Jurkat, Clone E6-1 (cell line): ENCODE results near the gene ACVR1B.

Experiments used
- DNase-seq: peaks from one replicate; pipeline ENCODE4 v3.0.0-alpha.2; 2011; ENCODE audit warnings: low read depth, low spot score
- H3K4me3 ChIP-seq: 2 replicates; pipeline ENCODE4 v1.5.1; 2011; ENCODE audit warnings: mild to moderate bottlenecking, low read length, control low read depth, moderate library complexity

ACVR1B gene

DNA sequence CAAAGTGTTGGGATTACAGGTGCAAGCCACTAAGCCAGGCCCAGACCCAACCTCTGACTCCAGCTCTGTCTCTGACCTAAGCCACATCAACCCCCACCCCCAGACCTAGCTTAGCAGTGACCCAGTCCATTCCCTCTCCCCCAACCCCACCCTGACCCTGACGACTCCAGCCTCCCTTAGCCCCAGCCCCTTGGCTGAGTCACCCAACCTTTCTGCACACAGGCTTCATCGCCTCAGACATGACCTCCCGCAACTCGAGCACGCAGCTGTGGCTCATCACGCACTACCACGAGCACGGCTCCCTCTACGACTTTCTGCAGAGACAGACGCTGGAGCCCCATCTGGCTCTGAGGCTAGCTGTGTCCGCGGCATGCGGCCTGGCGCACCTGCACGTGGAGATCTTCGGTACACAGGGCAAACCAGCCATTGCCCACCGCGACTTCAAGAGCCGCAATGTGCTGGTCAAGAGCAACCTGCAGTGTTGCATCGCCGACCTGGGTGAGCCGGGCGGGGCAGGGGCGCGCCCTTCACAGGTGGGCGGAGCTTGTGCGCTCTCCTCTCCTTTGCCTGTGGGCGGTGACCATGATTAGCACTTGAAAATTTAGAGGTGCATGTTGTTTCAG is 36.4 kb upstream of the ACVR1B start:
- H3K4me3 ChIP-seq, result no peak overlapping the region

DNA sequence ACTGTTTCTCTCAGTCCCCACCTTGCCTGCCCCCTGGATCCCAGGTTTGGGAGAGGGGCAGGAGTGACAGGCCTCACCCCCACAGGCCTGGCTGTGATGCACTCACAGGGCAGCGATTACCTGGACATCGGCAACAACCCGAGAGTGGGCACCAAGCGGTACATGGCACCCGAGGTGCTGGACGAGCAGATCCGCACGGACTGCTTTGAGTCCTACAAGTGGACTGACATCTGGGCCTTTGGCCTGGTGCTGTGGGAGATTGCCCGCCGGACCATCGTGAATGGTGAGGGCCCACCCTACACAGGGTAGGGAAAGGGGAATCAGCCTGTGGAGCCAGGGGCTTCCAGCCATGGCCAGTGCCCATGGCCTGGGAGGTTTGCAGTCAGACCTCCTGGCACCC is 35.5 kb upstream of the ACVR1B start:
- DNase-seq, result no peak
- H3K4me3 ChIP-seq, result no peak overlapping the region

More for the DNA sequence above, 36.4 kb upstream of the ACVR1B start:
- no peak for DNase-seq

- H3K4me3 ChIP-seq, result no peak overlapping the region
- no peak for DNase-seq
Observed at GRCh38 chr12:51917041-51917590, 34.4 kb upstream of the ACVR1B start.

- DNase-seq, result no peak
- H3K4me3 ChIP-seq, result no peak overlapping the region
Observed at GRCh38 chr12:51917746-51918453, 33.6 kb upstream of the ACVR1B start.

DNA sequence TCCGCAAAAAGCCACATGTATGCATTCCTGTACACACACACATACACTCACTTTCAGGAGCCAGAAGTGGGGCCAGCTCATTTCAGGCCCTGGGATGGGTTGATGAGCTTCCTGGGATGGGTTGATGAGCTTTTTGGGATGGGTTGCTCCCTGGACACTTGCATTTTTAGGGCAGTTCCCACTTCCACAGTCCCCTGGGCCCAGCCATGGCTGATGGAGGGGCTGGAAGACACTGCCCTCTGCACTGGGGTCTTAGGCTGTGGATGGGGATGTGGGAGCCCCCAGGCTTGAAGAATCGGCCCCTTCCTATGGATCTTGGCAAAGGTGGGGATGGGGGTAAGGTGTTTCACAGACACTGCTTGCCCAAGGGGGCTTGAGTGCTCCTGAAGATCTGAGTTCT is 31.5 kb upstream of the ACVR1B start:
- no peak overlapping the region for H3K4me3 ChIP-seq
- DNase-seq, result no peak

DNA sequence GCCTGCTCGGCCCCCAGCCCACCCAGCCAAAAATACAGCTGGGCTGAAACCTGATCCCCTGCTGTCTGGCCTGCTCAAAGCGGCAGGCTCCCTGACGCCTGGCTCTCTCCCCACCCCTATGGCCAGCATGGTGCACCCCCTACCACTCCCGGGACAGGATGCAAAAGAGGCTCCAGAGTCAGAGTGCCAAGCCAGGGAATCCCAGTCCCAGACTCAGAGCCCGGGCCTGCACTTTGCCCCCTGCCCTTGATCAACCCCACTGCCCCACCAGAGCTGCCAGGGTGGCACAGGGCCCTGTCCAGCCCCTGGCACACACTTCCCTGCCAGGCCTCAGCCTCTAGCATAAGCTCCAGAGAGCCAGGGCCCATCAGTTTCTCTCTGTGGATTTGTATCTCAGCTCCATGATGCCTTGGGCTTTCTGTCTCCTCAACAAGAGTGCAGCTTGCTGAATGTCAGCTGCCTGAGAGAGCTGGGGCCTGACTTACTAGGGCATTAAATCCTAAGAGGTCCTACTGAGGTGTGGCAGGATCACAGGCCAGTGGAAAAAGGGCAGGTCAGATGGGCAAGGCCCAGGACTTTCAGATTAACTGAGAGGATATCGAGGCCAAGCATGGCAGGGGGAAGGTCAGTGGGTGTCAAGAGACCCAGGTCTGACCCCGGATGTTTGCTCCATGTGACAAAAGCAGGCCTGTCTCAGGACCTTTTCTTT is 30.3 kb upstream of the ACVR1B start:
- no peak overlapping the region for H3K4me3 ChIP-seq
- no peak for DNase-seq

DNA sequence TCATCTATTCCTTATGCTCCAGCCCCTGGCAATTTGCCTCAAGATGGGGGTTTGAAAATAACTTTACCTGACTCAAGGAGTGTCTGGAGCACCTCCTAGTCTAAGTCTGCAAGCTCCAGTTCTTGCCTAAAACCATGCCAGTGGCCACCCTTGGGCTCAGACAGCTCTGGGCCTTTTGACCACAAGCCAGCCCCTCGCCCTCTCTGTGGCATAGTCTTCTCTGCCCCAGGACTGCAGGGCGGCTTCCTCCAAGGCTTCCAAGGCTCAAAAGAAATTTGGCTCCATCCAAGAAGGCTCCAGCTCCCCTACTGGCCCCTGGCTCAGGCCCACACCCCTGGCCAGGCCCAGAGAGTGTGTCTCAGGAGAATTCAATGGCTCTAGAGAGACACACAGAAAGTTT is 29.4 kb upstream of the ACVR1B start:
- no peak overlapping the region for H3K4me3 ChIP-seq
- DNase-seq, result no peak

DNA sequence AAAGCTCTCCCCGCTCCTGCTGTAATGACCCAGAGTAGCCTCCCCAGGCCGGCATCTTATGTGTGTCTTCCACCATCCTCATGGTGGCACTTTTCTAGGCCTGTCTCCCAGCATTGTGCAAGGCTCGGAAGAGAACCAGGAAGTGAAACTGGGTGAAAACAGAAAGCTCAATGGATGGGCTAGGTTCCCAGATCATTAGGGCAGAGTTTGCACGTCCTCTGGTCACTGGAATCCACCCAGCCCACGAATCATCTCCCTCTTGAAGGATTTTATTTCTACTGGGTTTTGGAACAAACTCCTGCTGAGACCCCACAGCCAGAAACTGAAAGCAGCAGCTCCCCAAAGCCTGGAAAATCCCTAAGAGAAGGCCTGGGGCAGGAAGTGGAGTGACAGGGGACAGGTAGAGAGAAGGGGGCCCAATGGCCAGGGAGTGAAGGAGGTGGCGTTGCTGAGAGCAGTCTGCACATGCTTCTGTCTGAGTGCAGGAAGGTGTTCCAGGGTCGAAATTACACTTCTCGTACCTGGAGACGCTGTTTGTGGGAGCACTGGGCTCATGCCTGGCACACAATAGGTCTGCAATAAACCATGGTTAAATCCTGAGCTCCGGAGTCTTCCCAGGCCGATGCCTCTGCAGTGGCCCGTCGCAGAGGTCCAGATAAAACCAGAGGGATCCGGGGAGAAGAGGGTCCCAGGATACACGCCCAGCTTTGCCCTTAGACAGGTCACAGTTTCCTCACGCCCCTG is 28.6 kb upstream of the ACVR1B start:
- no peak overlapping the region for H3K4me3 ChIP-seq
- DNase-seq, result no peak

DNA sequence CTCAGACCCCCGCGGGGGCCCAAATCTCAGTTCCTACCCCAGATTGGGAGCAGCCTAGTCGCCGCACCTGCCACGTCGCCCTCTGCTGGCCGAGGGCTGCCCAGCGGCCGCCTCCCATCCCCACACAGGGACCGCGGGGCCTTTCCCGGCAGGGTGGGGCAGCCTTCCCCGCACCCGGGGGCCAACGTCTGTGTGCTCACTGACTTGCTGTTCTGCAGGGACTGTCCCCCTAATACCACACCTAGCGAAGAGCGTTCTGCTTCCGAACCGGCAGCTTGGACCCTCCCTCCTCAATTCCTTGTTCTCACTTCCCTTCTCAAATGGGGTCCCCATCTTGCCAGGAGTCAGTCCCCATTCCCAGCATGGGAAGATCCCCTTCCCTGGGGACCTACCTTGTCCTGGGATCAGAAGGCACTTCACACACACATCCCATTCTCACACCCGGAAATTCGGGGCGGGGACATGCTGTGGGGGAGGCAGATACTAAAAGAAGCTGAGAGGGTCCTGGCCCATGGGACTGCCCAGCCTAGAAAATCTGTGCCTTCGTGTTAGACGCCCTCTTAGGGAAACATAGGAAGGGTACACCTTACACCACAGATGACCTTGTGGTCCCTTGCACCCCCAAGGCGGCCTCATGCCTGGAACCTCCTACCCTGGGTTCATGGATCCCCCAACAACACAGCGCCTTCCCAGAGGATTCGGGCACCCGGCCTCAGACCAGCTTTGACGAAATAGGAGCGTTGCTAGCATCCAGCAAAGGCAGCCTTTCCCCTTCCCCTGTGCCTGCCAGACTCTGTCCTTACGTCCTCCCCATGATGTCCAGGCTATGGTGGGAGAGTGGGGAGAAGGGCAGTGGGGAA is 27.8 kb upstream of the ACVR1B start:
- DNase-seq, result no peak

GRCh38 chr12:51924551-51925319 is 26.8 kb upstream of the ACVR1B start:
- DNase-seq, result no peak
- H3K4me3 ChIP-seq, result no peak overlapping the region

More for the DNA sequence above, 27.8 kb upstream of the ACVR1B start:
- no peak overlapping the region for H3K4me3 ChIP-seq

GRCh38 chr12:51925346-51926063 is 26.0 kb upstream of the ACVR1B start:
- H3K4me3 ChIP-seq, result no peak overlapping the region
- DNase-seq, result no peak

- H3K4me3 ChIP-seq, result no peak overlapping the region
- DNase-seq, result no peak
Observed at GRCh38 chr12:51926064-51926632, 25.4 kb upstream of the ACVR1B start.

- no peak overlapping the region for H3K4me3 ChIP-seq
- DNase-seq, result peak; percentile 70
Observed at GRCh38 chr12:51926718-51927117, 24.8 kb upstream of the ACVR1B start.

DNA sequence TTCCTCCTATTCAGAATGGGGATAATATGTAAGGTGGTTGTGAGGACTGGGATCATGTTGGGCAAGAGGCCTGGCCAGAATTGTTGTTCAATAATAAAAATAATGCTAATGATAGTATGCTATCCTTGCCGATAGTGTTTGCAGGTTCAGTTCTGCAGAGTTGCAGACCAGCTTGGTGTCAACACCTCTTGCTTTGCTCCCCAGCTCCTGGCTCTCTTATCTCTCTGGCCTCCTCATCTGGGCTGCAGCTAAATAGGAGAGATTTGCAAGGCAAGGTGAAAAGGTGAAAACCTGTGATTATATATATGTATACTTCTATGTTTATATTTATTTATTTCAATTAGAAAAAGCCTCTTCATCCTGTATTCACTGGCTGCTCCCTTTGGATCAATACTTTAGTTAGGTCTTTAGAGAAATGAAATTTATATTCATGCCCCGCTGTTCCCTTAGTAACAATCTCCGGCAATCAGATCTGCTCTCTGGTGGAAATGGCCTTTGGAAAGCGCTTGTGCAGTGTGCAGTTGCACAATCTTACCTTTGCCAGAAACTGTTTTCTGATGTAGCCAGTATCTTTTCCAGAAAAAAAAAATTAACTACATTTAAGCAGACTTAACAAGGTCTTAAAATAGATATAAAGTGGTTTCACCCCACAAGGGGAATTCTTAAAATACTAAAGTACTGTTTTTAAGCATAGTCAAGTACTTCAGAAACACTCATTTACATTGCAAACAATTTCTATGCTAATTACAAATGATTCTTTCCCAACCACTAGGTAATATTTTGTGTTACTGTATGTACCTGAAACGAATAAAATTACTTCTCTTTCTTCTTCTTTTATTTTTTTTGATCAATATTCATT is 19.1 kb upstream of the ACVR1B start:
- DNase-seq, result no peak
- no peak overlapping the region for H3K4me3 ChIP-seq

- H3K4me3 ChIP-seq, result no peak overlapping the region
- DNase-seq, result no peak
Observed at GRCh38 chr12:51934080-51934479, 17.4 kb upstream of the ACVR1B start.

DNA sequence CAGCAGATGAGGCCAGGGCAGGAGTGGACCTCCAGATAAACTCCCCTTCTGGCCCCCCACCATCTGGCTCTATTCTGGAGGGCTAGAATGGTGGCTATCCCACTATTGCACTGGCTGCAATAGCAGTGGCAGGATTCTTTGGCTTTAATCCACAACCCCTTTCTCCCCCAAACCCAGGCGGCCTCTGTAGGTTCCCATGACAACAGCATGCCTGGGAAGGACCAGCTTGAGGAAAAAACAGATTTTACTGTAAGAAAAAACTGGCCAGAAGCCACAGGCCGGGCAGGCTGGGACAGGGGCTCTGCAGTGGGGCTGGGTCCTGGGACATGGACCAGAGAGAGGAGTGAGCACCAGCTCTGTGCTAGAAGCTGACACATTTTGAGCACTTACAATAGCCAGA is 13.6 kb upstream of the ACVR1B start:
- no peak for DNase-seq
- H3K4me3 ChIP-seq, result no peak overlapping the region
